GM19351 (cell line): ENCODE data around the gene CHMP4B.

ENCODE experiments used
- ATAC-seq: cut with Tn5 transposase; IDR thresholded peaks from one replicate; pipeline ENCODE4 v1.9.1; 2021; ENCODE audit warnings: mild to moderate bottlenecking, moderate library complexity; ENCODE audit not compliant: unreplicated experiment

CHMP4B gene

GRCh38 chr20:33817411-33817810, 6.3 kb downstream of the CHMP4B start:
- ATAC-seq, result no peak

- no peak for ATAC-seq
Measured at GRCh38 chr20:33819456-33819855, 8.3 kb downstream of the CHMP4B start.

- no peak for ATAC-seq
Measured at GRCh38 chr20:33820362-33820761, 9.2 kb downstream of the CHMP4B start.

- ATAC-seq, result no peak
Measured at GRCh38 chr20:33821270-33821836, 10.2 kb downstream of the CHMP4B start.

- ATAC-seq, result no peak
Measured at GRCh38 chr20:33822423-33822822, 11.3 kb downstream of the CHMP4B start.

GRCh38 chr20:33822991-33823390, 11.8 kb downstream of the CHMP4B start:
- no peak for ATAC-seq

GRCh38 chr20:33824852-33825251, 13.7 kb downstream of the CHMP4B start:
- no peak for ATAC-seq

- no peak for ATAC-seq
Measured at GRCh38 chr20:33825340-33826269, 14.5 kb downstream of the CHMP4B start.

GRCh38 chr20:33826270-33826897, 15.2 kb downstream of the CHMP4B start:
- no peak for ATAC-seq

- no peak for ATAC-seq
Measured at GRCh38 chr20:33827109-33827508, 16.0 kb downstream of the CHMP4B start.

- ATAC-seq, result no peak
Measured at GRCh38 chr20:33827634-33828325, 16.6 kb downstream of the CHMP4B start.

GRCh38 chr20:33828326-33828844, 17.2 kb downstream of the CHMP4B start:
- no peak for ATAC-seq

GRCh38 chr20:33828967-33829560, 17.9 kb downstream of the CHMP4B start:
- ATAC-seq, result no peak

GRCh38 chr20:33829636-33830035, 18.5 kb downstream of the CHMP4B start:
- no peak for ATAC-seq

GRCh38 chr20:33830371-33830770, 19.2 kb downstream of the CHMP4B start:
- no peak for ATAC-seq

GRCh38 chr20:33832103-33832804, 21.1 kb downstream of the CHMP4B start:
- no peak for ATAC-seq

GRCh38 chr20:33833333-33833732, 22.2 kb downstream of the CHMP4B start:
- no peak for ATAC-seq

GRCh38 chr20:33835615-33836172, 24.5 kb downstream of the CHMP4B start:
- no peak for ATAC-seq

- no peak for ATAC-seq
Measured at GRCh38 chr20:33836277-33836676, 25.1 kb downstream of the CHMP4B start.
